DMS114 treated with DMSO at 0.1 percent for 48 hours (cell line): ENCODE measurements around the gene STARD5.
"Not testable (repeated sequence)": the region's sequence is repeated elsewhere in the genome, so short reads cannot be mapped to it uniquely, and the experiment has no call there.

Source experiments
- DNase-seq: peaks from one replicate; lab custom pipeline; 2025; ENCODE audit not compliant: unreplicated experiment; lab: John Stamatoyannopoulos, UW

The STARD5 gene

GRCh38 chr15:81323944-81324881 is at the start of gene STARD5:
TSS of gene STARD5 (minus strand) at chr15:81324141. CDS start at chr15:81324099, 42 bp downstream.
- peak; percentile 95 for DNase-seq

- DNase-seq: no peak
These were observed 49.2 kb upstream of the STARD5 start for GRCh38 chr15:81373176-81373575.

- DNase-seq: no peak
These were observed 48.6 kb upstream of the STARD5 start for GRCh38 chr15:81372575-81372974.

GRCh38 chr15:81363718-81364500 is 40.0 kb upstream of the STARD5 start:
- DNase-seq: no peak

- DNase-seq: no peak
These were observed 39.3 kb upstream of the STARD5 start for GRCh38 chr15:81363276-81363675.

GRCh38 chr15:81362790-81363189 is 38.8 kb upstream of the STARD5 start:
- no peak for DNase-seq

GRCh38 chr15:81361891-81362290 is 38.0 kb upstream of the STARD5 start:
- DNase-seq: no peak

GRCh38 chr15:81360491-81360890 is 36.5 kb upstream of the STARD5 start:
- no peak for DNase-seq

GRCh38 chr15:81358248-81358647 is 34.3 kb upstream of the STARD5 start:
- no peak for DNase-seq

- DNase-seq: no peak
These were observed 33.3 kb upstream of the STARD5 start for GRCh38 chr15:81357180-81357686.

- no peak for DNase-seq
These were observed 32.3 kb upstream of the STARD5 start for GRCh38 chr15:81356252-81356651.

GRCh38 chr15:81351651-81352050 is 27.7 kb upstream of the STARD5 start:
- DNase-seq: no peak

- DNase-seq: no peak
These were observed 25.3 kb upstream of the STARD5 start for GRCh38 chr15:81349271-81349670.

GRCh38 chr15:81348691-81349090 is 24.8 kb upstream of the STARD5 start:
- DNase-seq: not testable (repeated sequence)

- DNase-seq: no peak
These were observed 24.0 kb upstream of the STARD5 start for GRCh38 chr15:81347910-81348309.

- DNase-seq: no peak
These were observed 22.7 kb upstream of the STARD5 start for GRCh38 chr15:81346611-81347010.

- no peak for DNase-seq
These were observed 19.4 kb upstream of the STARD5 start for GRCh38 chr15:81343371-81343770.

- DNase-seq: no peak
These were observed 17.4 kb upstream of the STARD5 start for GRCh38 chr15:81341351-81341750.

GRCh38 chr15:81339851-81340250 is 15.9 kb upstream of the STARD5 start:
- no peak for DNase-seq

GRCh38 chr15:81339321-81339720 is 15.4 kb upstream of the STARD5 start:
- no peak for DNase-seq

GRCh38 chr15:81338170-81339007 is 14.4 kb upstream of the STARD5 start:
- DNase-seq: no peak
